Smooth muscle cell (in vitro differentiated cells): ENCODE data around the gene SUPT5H. TPM values are rescaled to one million over a fixed set of nuclear protein-coding genes. Genes with fewer than 3 reads are reported as not detected.
A peak's percentile ranks its signal among the peaks of the same experiment; 100 is the strongest.

Source experiments
- DNase-seq: peaks from one replicate; lab custom pipeline; 2025; ENCODE audit not compliant: unreplicated experiment; lab: John Stamatoyannopoulos, UW
- H2AFZ ChIP-seq: fragments of 200-600 bp; sonication (generic); 2 replicates; pipeline ENCODE4 v1.6.0; 2016; ENCODE audit warnings: antibody characterized with exemption, low read depth, mild to moderate bottlenecking
- H3F3A ChIP-seq: fragments of 200-600 bp; sonication (generic); 2 replicates; pipeline ENCODE4 v1.6.0; 2017; ENCODE audit warnings: antibody characterized with exemption, low read depth
- H3K27ac ChIP-seq: fragments of 200-600 bp; sonication (generic); 2 replicates; pipeline ENCODE4 v1.5.1; 2016; ENCODE audit warnings: low read depth, mild to moderate bottlenecking
- H3K27me3 ChIP-seq: fragments of 200-600 bp; sonication (generic); 2 replicates; pipeline ENCODE4 v1.6.1; 2016; ENCODE audit warnings: low read depth, mild to moderate bottlenecking
- H3K36me3 ChIP-seq: fragments of 200-600 bp; sonication (generic); 2 replicates; pipeline ENCODE4 v1.5.1; 2016; ENCODE audit warnings: low read depth
- H3K4me1 ChIP-seq: fragments of 200-600 bp; sonication (generic); 2 replicates; pipeline ENCODE4 v1.5.1; 2016; ENCODE audit warnings: low read depth
- H3K4me2 ChIP-seq: fragments of 200-600 bp; sonication (generic); 2 replicates; pipeline ENCODE4 v1.6.0; 2016; ENCODE audit warnings: mild to moderate bottlenecking
- H3K4me3 ChIP-seq: fragments of 200-600 bp; sonication (generic); 2 replicates; pipeline ENCODE4 v1.5.1; 2016; ENCODE audit warnings: mild to moderate bottlenecking
- H3K79me2 ChIP-seq: fragments of 200-600 bp; sonication (generic); 2 replicates; pipeline ENCODE4 v1.6.0; 2016; ENCODE audit warnings: low read depth, mild to moderate bottlenecking
- H3K9ac ChIP-seq: fragments of 200-600 bp; sonication (generic); 2 replicates; pipeline ENCODE4 v1.6.0; 2016; ENCODE audit warnings: low read depth
- H3K9me3 ChIP-seq: fragments of 200-600 bp; sonication (generic); replicated peaks from 2 replicates; pipeline ENCODE4 v1.5.1; 2016; ENCODE audit warnings: low read depth
- H4K20me1 ChIP-seq: fragments of 200-600 bp; sonication (generic); 2 replicates; pipeline ENCODE4 v1.6.0; 2016; ENCODE audit warnings: low read depth
- CTCF ChIP-seq: fragments of 200-600 bp; sonication (generic); IDR thresholded peaks from 2 replicates; pipeline ENCODE4 v1.5.1; 2017; ENCODE audit warnings: borderline replicate concordance, mild to moderate bottlenecking, antibody characterized with exemption; ENCODE audit not compliant: insufficient read depth, poor library complexity, severe bottlenecking
- WGBS: methylation state at CpG from one replicate; pipeline ENCODE4 v1.1.7; 2016; ENCODE audit warnings: low lambda C conversion rate; 5-methylcytosine and 5-hydroxymethylcytosine counted together
- polyA plus RNA-seq: library from polyadenylated mRNA; unstranded; fragments of >200 nt; fragmentation: Nextera tagmentation; extraction: Ambion mirVana; gene quantifications from 2 replicates; pipeline ENCODE4 v1.2.1, GENCODE V29; 2016
- total RNA-seq: library from RNA; depleted of rRNA; stranded (reverse); fragments of >200 nt; gene quantifications from 2 replicates; pipeline ENCODE4 v1.2.3, GENCODE V29; 2014

Gene SUPT5H
- total and polyA plus RNA-seq, 2 experiments from 2014 or later, result 44.9 to 134 TPM

GRCh38 chr19:39500543-39500942, 55.2 kb downstream of the SUPT5H start:
- WGBS, result 61% methylated on average over 4 of the region's 4 CpGs
- Histone ChIP-seq H3F3A (no peaks in the 10 kb centered on the region), H3K27me3 (peaks cover 57% of the 10 kb centered on the region)

GRCh38 chr19:39501340-39501739, 56.0 kb downstream of the SUPT5H start:
- DNase-seq, result no peak
- Histone ChIP-seq H3K9me3 (no peaks in the 10 kb centered on the region), H3K4me3 (no peak overlapping the region), H4K20me1 (no peaks in the 10 kb centered on the region), H3K4me2 (no peak overlapping the region), H3K27me3 (peaks cover 62% of the 10 kb centered on the region), H3K36me3 (no peaks in the 10 kb centered on the region), H2AFZ (no peak overlapping the region), H3F3A (no peaks in the 10 kb centered on the region), H3K4me1 (peaks cover 13% of the 10 kb centered on the region), H3K27ac (no peak overlapping the region), H3K9ac (no peak overlapping the region), H3K79me2 (no peaks in the 10 kb centered on the region)
- WGBS, result 84% methylated on average over 5 of the region's 5 CpGs
- TF ChIP-seq CTCF, result no peak

More at GRCh38 chr19:39500543-39500942, 55.2 kb downstream of the SUPT5H start:
- Histone ChIP-seq H3K36me3 (no peaks in the 10 kb centered on the region), H3K4me3 (no peak overlapping the region), H3K9me3 (no peaks in the 10 kb centered on the region), H2AFZ (no peak overlapping the region), H3K4me1 (peaks cover 13% of the 10 kb centered on the region), H4K20me1 (no peaks in the 10 kb centered on the region), H3K9ac (no peak overlapping the region), H3K79me2 (no peaks in the 10 kb centered on the region), H3K4me2 (no peak overlapping the region), H3K27ac (no peak overlapping the region)
- TF ChIP-seq CTCF, result no peak
- DNase-seq, result no peak

GRCh38 chr19:39502640-39503417, 57.4 kb downstream of the SUPT5H start:
- DNase-seq, result no peak
- Histone ChIP-seq H2AFZ (no peak overlapping the region), H3F3A (no peaks in the 10 kb centered on the region), H3K4me2 (no peak overlapping the region), H3K4me1 (peaks cover 17% of the 10 kb centered on the region), H4K20me1 (no peaks in the 10 kb centered on the region), H3K9me3 (no peaks in the 10 kb centered on the region), H3K36me3 (no peaks in the 10 kb centered on the region), H3K27me3 (peaks cover 67% of the 10 kb centered on the region), H3K79me2 (no peaks in the 10 kb centered on the region), H3K27ac (no peak overlapping the region), H3K9ac (no peak overlapping the region), H3K4me3 (no peak overlapping the region)
- peak; percentile 89 for TF ChIP-seq CTCF
- 20% methylated on average over 49 of the region's 69 CpGs for WGBS

GRCh38 chr19:39506598-39506943, 61.2 kb downstream of the SUPT5H start:
- H3K9me3 ChIP-seq, result no peaks in the 10 kb centered on the region
- 68% methylated on average over 7 of the region's 7 CpGs for WGBS

More at GRCh38 chr19:39506598-39506943, 61.2 kb downstream of the SUPT5H start:
- Histone ChIP-seq H3F3A (no peaks in the 10 kb centered on the region), H3K79me2 (no peaks in the 10 kb centered on the region), H2AFZ (no peak overlapping the region), H3K27me3 (peaks cover 44% of the 10 kb centered on the region), H4K20me1 (no peaks in the 10 kb centered on the region), H3K4me1 (peaks cover 8% of the 10 kb centered on the region), H3K9ac (no peak overlapping the region), H3K4me3 (peak overlapping the region; percentile 48), H3K36me3 (no peaks in the 10 kb centered on the region), H3K27ac (no peak overlapping the region), H3K4me2 (peak overlapping the region; percentile 85)
- DNase-seq, result no peak
- TF ChIP-seq CTCF, result no peak
